Memory B cell (primary cell): Measurements from ENCODE around the gene GPR157.
"Not testable (repeated sequence)": the region's sequence is repeated elsewhere in the genome, so short reads cannot be mapped to it uniquely, and the experiment has no call there.

Experiments used
- ATAC-seq: fragments of 150-1000 bp; cut with Tn5 transposase; 2 replicates; pipeline ENCODE4 v1.10.0; 2021; ENCODE audit warnings: low read depth, mild to moderate bottlenecking, moderate library complexity
- DNase-seq, 2 donors: peaks; one replicate each; pipeline ENCODE4 v3.0.0; 2022; ENCODE audit warnings: low spot score in 2 of 2
- H3K27ac Mint-ChIP-seq: one replicate; pipeline ENCODE4 v1.8.0; 2022; ENCODE audit warnings: mild to moderate bottlenecking, moderate library complexity, mixed read lengths
- H3K27me3 Mint-ChIP-seq: one replicate; pipeline ENCODE4 v1.8.0; 2022; ENCODE audit warnings: mixed read lengths
- H3K36me3 Mint-ChIP-seq: one replicate; pipeline ENCODE4 v1.8.0; 2022; ENCODE audit warnings: mild to moderate bottlenecking, mixed read lengths
- H3K4me1 Mint-ChIP-seq: one replicate; pipeline ENCODE4 v1.8.0; 2022; ENCODE audit warnings: mixed read lengths
- H3K4me3 Mint-ChIP-seq: one replicate; pipeline ENCODE4 v1.8.0; 2022; ENCODE audit warnings: mild to moderate bottlenecking, moderate library complexity, mixed read lengths
- H3K9me3 Mint-ChIP-seq: one replicate; pipeline ENCODE4 v1.8.0; 2022; ENCODE audit warnings: mixed read lengths

GPR157 gene

GRCh38 chr1:9135073-9135836 lies 6.4 kb upstream of the GPR157 start:
- DNase-seq, result no peak
- no peak overlapping the region for H3K4me3 Mint-ChIP-seq
- peaks cover 2% of the 10 kb centered on the region for H3K9me3 Mint-ChIP-seq
- peak overlapping the region; percentile 57 for H3K27ac Mint-ChIP-seq
- H3K4me1 Mint-ChIP-seq, result peaks cover 8% of the 10 kb centered on the region
- H3K36me3 Mint-ChIP-seq, result no peaks in the 10 kb centered on the region
- H3K27me3 Mint-ChIP-seq, result peaks cover 5% of the 10 kb centered on the region
- peak; percentile 62 for ATAC-seq

- H3K27ac Mint-ChIP-seq, result no peak overlapping the region
- H3K9me3 Mint-ChIP-seq, result peaks cover 2% of the 10 kb centered on the region
- DNase-seq (no peak), ATAC-seq (no peak)
- no peak overlapping the region for H3K4me3 Mint-ChIP-seq
- no peaks in the 10 kb centered on the region for H3K36me3 Mint-ChIP-seq
- peaks cover 3% of the 10 kb centered on the region for H3K27me3 Mint-ChIP-seq
- H3K4me1 Mint-ChIP-seq, result peaks cover 13% of the 10 kb centered on the region
Measured at GRCh38 chr1:9133870-9134585, 5.1 kb upstream of the GPR157 start.

GRCh38 chr1:9129266-9130041 lies 552 bp upstream of the GPR157 start:
- ATAC-seq, result peak; percentile 79
- H3K4me3 Mint-ChIP-seq, result peak overlapping the region; percentile 92
- no peaks in the 10 kb centered on the region for H3K27me3 Mint-ChIP-seq
- H3K9me3 Mint-ChIP-seq, result peaks cover 2% of the 10 kb centered on the region
- DNase-seq, result peak; percentile 85 to 86
- H3K4me1 Mint-ChIP-seq, result peaks cover 24% of the 10 kb centered on the region
- H3K27ac Mint-ChIP-seq, result peak overlapping the region; percentile 84
- no peaks in the 10 kb centered on the region for H3K36me3 Mint-ChIP-seq

- Mint-ChIP-seq H3K4me3 (peak overlapping the region; percentile 95), H3K9me3 (no peaks in the 10 kb centered on the region), H3K36me3 (no peaks in the 10 kb centered on the region), H3K4me1 (peaks cover 24% of the 10 kb centered on the region), H3K27me3 (no peaks in the 10 kb centered on the region), H3K27ac (no peak overlapping the region)
- ATAC-seq, result no peak
- peak in 1 of 2 donors; percentile 49 for DNase-seq
Measured at GRCh38 chr1:9128166-9128519, 759 bp downstream of the GPR157 start.

GRCh38 chr1:9127395-9128165 lies 1.3 kb downstream of the GPR157 start:
- no peak for ATAC-seq
- Mint-ChIP-seq H3K36me3 (no peaks in the 10 kb centered on the region), H3K4me1 (peaks cover 24% of the 10 kb centered on the region), H3K4me3 (peak overlapping the region; percentile 95), H3K27me3 (no peaks in the 10 kb centered on the region), H3K27ac (no peak overlapping the region), H3K9me3 (no peaks in the 10 kb centered on the region)
- no peak for DNase-seq

GRCh38 chr1:9126511-9126910 lies 2.4 kb downstream of the GPR157 start:
- Mint-ChIP-seq H3K36me3 (no peaks in the 10 kb centered on the region), H3K4me3 (no peak overlapping the region), H3K27me3 (no peaks in the 10 kb centered on the region), H3K27ac (no peak overlapping the region), H3K4me1 (peaks cover 30% of the 10 kb centered on the region), H3K9me3 (no peaks in the 10 kb centered on the region)
- DNase-seq (no peak), ATAC-seq (no peak)

GRCh38 chr1:9125847-9126246 lies 3.1 kb downstream of the GPR157 start:
- not testable (repeated sequence) for H3K27me3 Mint-ChIP-seq, H3K4me3 Mint-ChIP-seq, H3K36me3 Mint-ChIP-seq, H3K27ac Mint-ChIP-seq, ATAC-seq, DNase-seq, H3K9me3 Mint-ChIP-seq
- H3K4me1 Mint-ChIP-seq, result peaks cover 30% of the 10 kb centered on the region

GRCh38 chr1:9125325-9125724 lies 3.6 kb downstream of the GPR157 start:
- Mint-ChIP-seq H3K27ac (no peak overlapping the region), H3K27me3 (no peaks in the 10 kb centered on the region), H3K4me3 (no peak overlapping the region), H3K9me3 (no peaks in the 10 kb centered on the region), H3K4me1 (peaks cover 28% of the 10 kb centered on the region), H3K36me3 (no peaks in the 10 kb centered on the region)
- DNase-seq, result no peak
- no peak for ATAC-seq

- peaks cover 24% of the 10 kb centered on the region for H3K4me1 Mint-ChIP-seq
- not testable (repeated sequence) for H3K36me3 Mint-ChIP-seq, H3K9me3 Mint-ChIP-seq, DNase-seq, H3K27ac Mint-ChIP-seq, H3K27me3 Mint-ChIP-seq, H3K4me3 Mint-ChIP-seq, ATAC-seq
Measured at GRCh38 chr1:9124389-9124788, 4.5 kb downstream of the GPR157 start.

- H3K27me3 Mint-ChIP-seq, H3K4me3 Mint-ChIP-seq, H3K9me3 Mint-ChIP-seq, ATAC-seq, H3K27ac Mint-ChIP-seq, DNase-seq, H3K36me3 Mint-ChIP-seq: not testable (repeated sequence)
- H3K4me1 Mint-ChIP-seq, result peaks cover 28% of the 10 kb centered on the region
Measured at GRCh38 chr1:9123665-9124064, 5.2 kb downstream of the GPR157 start.

- ATAC-seq (peak; percentile 93), DNase-seq (peak in 1 of 2 donors; percentile 25)
- Mint-ChIP-seq H3K4me1 (peaks cover 18% of the 10 kb centered on the region), H3K4me3 (peak overlapping the region; percentile 4), H3K27me3 (no peaks in the 10 kb centered on the region), H3K27ac (peak overlapping the region; percentile 66), H3K9me3 (no peaks in the 10 kb centered on the region), H3K36me3 (peaks cover 2% of the 10 kb centered on the region)
Measured at GRCh38 chr1:9121496-9122409, 7.1 kb downstream of the GPR157 start.

GRCh38 chr1:9120312-9120958 lies 8.5 kb downstream of the GPR157 start:
- no peak overlapping the region for H3K4me3 Mint-ChIP-seq
- peaks cover 18% of the 10 kb centered on the region for H3K4me1 Mint-ChIP-seq

More at GRCh38 chr1:9120312-9120958, 8.5 kb downstream of the GPR157 start:
- no peaks in the 10 kb centered on the region for H3K9me3 Mint-ChIP-seq
- no peaks in the 10 kb centered on the region for H3K27me3 Mint-ChIP-seq
- no peak for ATAC-seq
- no peak for DNase-seq
- peaks cover 2% of the 10 kb centered on the region for H3K36me3 Mint-ChIP-seq
- no peak overlapping the region for H3K27ac Mint-ChIP-seq
